GM21423 (cell line): ENCODE results near the gene C1QTNF12.
"Not testable (repeated sequence)": the region's sequence is repeated elsewhere in the genome, so short reads cannot be mapped to it uniquely, and the experiment has no call there.

Source experiments
- ATAC-seq: cut with Tn5 transposase; IDR thresholded peaks from one replicate; pipeline ENCODE4 v1.9.1; 2021; ENCODE audit warnings: mild to moderate bottlenecking, moderate library complexity; ENCODE audit not compliant: unreplicated experiment

C1QTNF12 gene

DNA sequence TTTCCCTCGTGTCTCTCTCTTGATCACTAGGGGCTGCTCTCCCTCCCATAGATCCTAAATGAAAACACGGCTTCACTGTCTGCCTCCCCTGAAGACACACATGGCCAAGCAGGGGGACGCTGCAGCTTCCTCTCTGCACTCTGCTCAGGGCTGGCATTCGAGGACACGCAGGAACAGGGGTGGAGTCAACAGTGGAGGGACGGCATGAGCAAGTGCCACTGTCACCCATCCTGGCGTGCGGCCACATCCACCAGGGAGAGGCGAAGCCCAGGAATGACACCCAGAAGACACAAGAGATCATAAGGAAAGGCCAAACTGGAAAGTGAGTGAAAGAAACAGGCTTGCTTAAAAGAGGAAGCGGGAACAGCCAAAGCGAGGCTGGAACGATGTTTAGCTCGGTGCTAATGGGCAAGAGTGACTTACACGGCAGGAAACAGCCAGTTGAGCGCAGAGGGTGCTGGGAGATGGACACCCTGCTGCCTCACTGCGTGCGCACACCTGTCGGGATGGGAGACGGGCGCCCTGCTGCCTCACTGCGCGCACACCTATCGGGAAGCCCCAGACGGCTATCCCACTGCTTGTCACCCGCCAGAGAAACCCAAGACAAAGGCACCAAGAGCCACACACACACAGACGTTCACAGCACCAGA, 13.6 kb upstream of the C1QTNF12 start:
- ATAC-seq = no peak

DNA sequence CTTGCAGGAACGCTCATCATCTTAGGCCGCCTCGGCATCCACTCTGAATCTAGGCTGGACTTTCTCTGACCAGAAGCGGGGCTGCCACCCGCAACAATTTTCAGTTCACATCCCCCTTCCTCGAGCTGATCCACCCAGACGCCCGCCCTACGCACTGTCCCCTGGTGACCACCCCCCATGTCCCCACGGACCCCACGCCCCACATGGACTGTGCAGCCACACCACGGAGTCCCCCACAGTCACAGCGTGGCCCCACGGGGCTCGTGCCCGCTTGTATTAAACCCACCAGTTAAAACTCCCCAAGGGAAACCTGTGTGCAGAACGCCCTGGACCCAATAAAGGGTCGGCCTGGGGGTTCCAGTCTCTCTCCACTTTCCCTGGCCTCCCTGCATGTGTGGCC, 13.0 kb upstream of the C1QTNF12 start:
- ATAC-seq = no peak

- ATAC-seq = no peak
Observed at GRCh38 chr1:1259119-1259488, 12.6 kb upstream of the C1QTNF12 start.

DNA sequence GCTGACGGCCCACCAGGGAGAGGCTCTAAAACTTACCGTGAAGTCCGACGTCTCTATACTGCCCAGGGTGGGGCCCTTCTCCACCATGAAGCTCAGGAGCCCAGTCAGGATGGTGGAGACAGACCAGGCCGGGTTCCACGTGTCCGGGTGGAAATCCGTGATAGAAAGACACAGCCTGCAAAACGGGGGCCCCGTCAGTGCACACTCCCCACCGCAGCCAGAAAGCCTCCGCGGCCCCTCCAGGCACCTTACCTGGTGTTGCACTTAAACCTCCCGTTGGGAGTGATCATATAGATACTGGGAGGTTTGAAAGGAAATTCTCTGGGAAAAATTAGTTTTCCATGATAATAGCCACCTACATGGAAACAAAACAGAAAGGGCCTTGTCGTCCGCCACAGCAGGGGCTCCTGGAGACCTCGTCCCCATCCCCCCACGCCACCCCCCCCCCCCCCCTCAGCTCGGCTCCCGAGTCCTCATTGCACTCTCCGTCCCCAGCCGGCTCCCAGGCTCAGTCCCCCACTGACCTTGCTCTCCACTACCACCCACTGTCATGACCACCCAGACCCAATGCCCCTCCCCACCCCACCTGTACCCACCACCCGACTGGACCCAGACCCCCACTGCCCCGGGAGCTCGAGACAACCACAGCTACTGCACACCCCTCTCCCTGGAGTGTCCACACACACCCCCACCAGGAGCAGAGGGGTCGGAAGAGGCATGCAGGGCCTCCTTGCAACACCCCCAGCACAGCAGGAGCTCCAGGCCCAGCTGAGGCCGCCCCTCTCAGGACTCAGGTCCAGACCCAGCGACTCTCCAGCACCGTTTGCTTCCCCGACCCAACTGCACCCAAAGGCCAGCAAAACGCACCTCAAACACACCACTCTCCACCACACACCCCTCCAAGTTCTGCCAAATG, 10.7 kb upstream of the C1QTNF12 start:
- ATAC-seq = no peak

DNA sequence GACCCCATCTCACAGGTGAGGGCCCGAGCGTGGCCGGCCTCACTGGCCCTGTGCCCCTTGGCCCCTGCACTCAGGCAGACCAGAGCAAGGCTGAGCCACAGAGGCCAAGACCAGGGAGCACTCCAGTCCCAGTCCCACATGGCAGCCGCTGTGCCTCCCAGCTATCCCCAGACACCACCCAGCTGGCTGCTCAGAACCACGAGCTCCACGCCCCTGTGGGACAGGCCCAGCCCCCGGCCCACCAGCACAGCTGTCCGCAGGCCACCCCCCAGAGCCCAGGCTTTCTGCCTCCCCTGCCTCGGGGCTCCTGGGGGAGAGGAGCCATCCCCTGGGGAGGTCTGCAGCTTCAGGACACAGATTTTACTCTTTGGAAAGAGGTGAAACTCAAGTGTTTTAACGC, 9.1 kb upstream of the C1QTNF12 start:
- no peak for ATAC-seq

- ATAC-seq = no peak
Observed at GRCh38 chr1:1255078-1255477, 8.6 kb upstream of the C1QTNF12 start.

DNA sequence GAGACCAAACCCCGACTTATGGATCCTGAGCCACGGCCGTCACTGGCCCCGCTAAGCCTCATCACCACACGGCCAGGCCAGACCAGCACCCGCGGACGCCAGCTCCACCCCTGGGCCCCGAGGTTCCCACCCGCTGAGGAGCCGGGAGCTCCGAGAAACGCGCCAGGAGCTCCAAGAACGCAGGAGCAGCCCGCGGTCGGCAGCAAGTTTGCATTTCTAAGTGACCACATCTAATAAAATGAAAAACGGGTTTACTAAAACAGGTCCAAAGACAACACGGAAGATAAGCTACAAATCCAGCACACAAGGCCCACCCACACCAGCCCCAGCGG, 8.1 kb upstream of the C1QTNF12 start:
- no peak for ATAC-seq

DNA sequence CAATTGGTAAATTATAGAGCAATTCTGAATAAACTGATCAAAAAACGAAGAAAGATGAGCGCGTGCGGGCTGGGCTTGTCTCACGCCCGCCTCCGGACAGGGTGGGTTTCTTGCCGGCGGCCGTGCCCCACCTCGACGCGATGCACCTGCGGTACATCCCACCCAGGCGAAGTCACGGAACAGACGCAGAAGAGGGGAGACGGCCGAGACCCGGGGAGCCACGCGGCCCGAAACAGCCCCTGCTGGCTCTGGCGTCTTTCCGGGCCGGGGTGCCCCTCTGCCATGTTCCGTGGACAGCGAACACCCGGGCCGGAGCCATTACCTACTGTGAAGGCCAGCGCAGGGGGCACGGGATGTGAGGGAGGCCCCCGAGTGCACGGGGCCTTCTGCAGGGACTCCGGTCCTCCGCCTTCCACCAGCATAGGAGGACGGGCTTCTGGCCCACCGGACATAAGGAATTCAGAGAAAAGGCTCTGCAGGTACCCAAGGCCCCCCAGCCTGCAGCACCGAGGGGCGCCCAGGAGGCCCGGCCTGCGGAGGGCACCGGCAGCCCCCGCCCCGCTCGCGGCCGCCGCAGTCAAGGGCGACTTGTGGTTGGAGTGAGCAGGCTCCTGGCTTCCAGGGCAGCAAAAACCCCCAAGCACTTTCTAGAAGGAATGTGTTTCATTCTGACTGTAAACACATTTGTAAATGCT, 7.6 kb upstream of the C1QTNF12 start:
- ATAC-seq = no peak

DNA sequence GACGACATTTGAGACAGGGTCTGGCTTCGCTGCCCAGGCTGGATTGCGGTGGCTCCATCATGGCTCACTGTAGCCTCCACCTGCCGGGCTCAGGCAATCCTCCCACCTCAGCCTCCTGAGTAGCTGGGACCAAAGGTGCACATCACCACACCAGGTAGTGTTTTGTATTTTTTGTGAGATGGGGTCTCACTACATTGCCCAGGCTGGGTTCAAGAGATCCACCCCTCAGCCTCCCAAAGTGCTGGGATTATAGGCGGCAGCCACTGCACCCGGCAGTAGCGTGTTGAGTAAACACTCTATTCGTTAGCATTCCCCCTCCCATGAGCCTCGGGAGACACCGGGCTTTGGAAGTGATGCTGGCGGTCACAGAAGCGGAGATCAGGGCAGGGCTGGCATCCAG, 6.8 kb upstream of the C1QTNF12 start:
- ATAC-seq = no peak

DNA sequence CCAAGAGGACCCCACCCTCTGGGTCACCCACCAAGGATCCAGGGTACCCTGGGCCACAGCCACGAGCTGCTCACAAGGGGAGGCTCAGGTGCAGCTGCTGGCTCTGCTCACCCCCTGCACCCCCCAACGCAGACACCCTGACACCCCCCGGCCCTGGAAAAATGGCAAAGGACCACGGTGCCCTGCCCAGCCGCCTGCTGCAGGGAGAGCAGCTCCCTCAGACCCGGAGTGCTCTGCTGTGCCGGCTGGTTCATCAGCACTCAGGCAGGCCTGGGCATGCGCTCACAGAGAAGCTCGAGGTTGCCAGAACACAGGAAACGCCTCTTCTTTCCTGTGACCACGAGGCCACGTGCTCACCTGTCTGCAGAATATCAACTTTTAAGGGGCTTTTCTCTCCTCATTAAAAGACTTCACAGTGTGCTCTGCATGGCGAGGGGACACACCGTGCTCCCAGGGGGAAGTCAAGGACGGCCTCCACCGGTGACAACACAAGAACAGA, 4.3 kb upstream of the C1QTNF12 start:
- no peak for ATAC-seq

- not testable (repeated sequence) for ATAC-seq
Observed at GRCh38 chr1:1248009-1248913, 1.7 kb upstream of the C1QTNF12 start.

DNA sequence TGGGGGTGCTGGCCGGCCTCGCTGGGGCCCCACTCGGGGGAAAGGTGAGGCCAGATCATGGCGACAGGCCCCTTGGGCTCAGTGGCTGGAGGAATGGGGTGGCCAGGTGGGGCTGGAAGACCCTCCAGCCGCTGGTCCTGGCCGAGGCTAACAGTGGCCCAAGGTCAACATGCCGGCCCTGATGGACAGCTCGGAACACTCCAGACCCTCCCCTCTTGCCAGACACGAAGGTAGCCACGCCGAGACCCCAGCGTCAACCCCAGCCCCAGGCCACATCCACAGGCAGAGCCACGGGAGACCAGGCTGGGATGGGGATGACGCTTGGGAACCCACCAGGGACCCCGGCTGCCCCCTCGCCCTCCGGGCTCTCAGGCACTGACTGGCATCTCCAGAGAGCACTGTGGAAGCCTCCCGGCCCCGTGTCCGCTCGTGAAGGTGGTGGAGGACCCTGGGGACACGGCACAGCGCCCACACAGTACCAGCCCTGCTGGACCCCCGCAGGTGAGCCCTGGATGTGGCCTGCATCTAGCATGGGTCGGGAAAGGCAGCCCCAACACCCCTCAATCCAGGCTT, 905 bp upstream of the C1QTNF12 start:
- ATAC-seq = no peak

DNA sequence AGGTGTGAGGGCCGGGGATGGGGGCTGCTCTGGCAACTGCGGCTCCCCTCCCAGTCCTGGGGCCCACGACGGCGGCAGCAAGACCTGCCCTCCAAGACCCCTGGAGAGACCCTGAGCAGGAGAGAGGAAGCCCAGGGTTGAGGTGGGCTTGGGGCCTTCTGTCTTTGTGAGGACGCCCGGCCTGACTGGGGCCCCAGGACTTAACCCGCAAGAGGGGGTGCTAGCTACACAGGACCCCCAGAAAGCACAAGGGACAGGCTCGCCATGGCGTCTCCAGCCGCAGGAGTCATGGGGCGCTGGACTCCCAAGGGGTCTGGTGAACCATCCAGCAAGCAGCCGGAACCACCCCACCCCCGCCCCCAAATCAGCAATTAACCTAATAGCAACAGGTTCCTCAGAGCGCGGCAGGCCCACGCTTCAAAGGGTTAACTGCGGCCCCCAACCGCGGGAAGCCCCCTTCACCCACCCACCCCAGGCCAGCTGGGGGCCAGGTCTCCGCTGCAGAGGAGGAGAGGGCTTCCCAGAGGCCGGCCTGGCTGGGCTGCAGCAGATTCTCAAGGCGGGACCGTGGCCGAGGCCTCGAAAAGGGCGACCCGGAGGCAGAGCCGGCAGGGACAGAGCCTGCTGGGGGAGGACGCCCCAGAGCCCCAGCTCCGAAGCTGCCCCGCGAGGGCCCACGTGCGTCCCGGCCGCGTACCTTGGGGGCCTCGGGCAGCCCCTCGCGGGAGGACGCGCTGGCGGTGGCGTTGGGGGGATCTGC, 525 bp downstream of the C1QTNF12 start:
- no peak for ATAC-seq

- no peak for ATAC-seq
Observed at GRCh38 chr1:1245178-1245816, 1.2 kb downstream of the C1QTNF12 start.

DNA sequence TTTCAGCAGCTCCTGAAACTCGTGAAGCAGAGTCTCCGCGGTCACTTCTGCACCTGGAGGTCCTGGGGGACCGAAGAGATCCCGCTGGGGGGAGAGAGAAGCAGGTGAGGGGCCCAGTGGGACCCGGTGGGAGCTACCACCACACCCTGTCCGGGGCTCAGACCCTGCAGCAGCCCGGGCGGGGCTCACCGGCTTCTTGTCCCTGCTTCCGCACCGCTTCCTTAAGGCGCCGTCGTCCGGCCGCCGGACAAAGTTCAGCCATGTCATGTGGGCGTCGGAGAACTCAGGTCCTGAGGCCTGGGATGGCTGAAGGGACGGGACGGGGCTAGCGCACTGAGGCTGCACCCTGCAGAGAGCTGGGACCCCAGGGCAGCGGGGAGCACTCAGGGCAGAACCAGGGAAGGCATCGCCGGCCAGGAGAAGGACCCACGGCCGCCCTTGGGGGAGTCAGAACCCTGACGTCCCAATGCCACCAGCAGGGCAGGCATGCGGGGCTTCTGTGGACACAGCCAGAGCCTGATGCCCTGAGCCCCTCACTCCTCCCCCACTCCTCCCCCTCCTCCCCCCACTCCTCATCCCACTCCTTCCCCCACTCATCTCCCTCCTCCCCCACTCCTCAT, 2.2 kb downstream of the C1QTNF12 start:
- ATAC-seq = no peak

DNA sequence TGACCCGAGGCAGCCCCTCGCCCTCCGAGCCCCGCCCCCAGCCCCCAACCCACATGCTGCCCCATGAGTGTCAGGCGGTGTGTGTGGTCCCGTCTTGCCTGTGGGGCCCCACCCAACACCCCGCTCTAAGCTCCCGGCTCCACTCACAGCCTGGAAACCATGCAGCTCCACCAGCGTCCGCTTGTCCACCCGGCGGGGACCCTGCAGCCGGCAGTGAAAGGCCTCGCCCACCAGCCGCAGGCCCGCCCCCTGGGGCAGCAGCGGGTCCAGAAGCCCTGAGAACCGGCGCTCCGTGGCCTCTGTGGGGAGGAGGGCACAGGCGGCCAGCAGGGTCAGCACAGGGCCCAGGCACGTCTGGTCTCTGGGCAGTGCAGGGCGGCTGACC, 2.7 kb downstream of the C1QTNF12 start:
- ATAC-seq = no peak

- ATAC-seq = no peak
Observed at GRCh38 chr1:1243266-1243660, 3.3 kb downstream of the C1QTNF12 start.

GRCh38 chr1:1242461-1243265, 3.9 kb downstream of the C1QTNF12 start:
- no peak for ATAC-seq
